KMS-11 (cell line): ENCODE measurements around the gene DHFR2.
"Not testable (repeated sequence)": the region's sequence is repeated elsewhere in the genome, so short reads cannot be mapped to it uniquely, and the experiment has no call there.

Experiments used
- H2AFZ ChIP-seq: fragments of 200-600 bp; sonication (generic); 2 replicates; pipeline ENCODE4 v1.6.1; 2016; ENCODE audit warnings: antibody characterized with exemption, mixed run types, low read depth
- H3K27ac ChIP-seq: fragments of 200-600 bp; sonication (generic); 2 replicates; pipeline ENCODE4 v1.6.1; 2016; ENCODE audit warnings: mild to moderate bottlenecking, mixed run types
- H3K27me3 ChIP-seq: fragments of 200-600 bp; sonication (generic); 2 replicates; pipeline ENCODE4 v1.6.1; 2017; ENCODE audit warnings: mild to moderate bottlenecking, low read depth, mixed run types, moderate library complexity; ENCODE audit not compliant: insufficient read depth
- H3K36me3 ChIP-seq: fragments of 200-600 bp; sonication (generic); 2 replicates; pipeline ENCODE4 v1.6.1; 2017; ENCODE audit warnings: mild to moderate bottlenecking, mixed run types; ENCODE audit not compliant: insufficient read depth
- H3K4me1 ChIP-seq: fragments of 200-600 bp; sonication (generic); 2 replicates; pipeline ENCODE4 v1.6.1; 2016; ENCODE audit warnings: mild to moderate bottlenecking, low read depth, mixed run types; ENCODE audit not compliant: poor library complexity, severe bottlenecking
- H3K4me2 ChIP-seq: fragments of 200-600 bp; sonication (generic); 2 replicates; pipeline ENCODE4 v1.7.0; 2016; ENCODE audit warnings: mild to moderate bottlenecking, mixed run types
- H3K4me3 ChIP-seq: fragments of 200-600 bp; sonication (generic); IDR thresholded peaks from 2 replicates; pipeline ENCODE4 v1.6.1; 2017; ENCODE audit warnings: low read depth, low read length, mixed read lengths; ENCODE audit not compliant: insufficient read depth
- H3K79me2 ChIP-seq: fragments of 200-600 bp; sonication (generic); 2 replicates; pipeline ENCODE4 v1.6.1; 2016; ENCODE audit warnings: low read depth, mixed run types; ENCODE audit not compliant: insufficient read depth
- H3K9ac ChIP-seq: fragments of 200-600 bp; sonication (generic); 2 replicates; pipeline ENCODE4 v1.6.1; 2016; ENCODE audit warnings: mild to moderate bottlenecking, mixed run types
- H4K20me1 ChIP-seq: fragments of 200-600 bp; sonication (generic); 2 replicates; pipeline ENCODE4 v1.6.1; 2016; ENCODE audit warnings: mild to moderate bottlenecking, mixed run types; ENCODE audit not compliant: insufficient read depth
- CTCF ChIP-seq: fragments of 200-600 bp; sonication (generic); conservative IDR thresholded peaks from 2 replicates; pipeline ENCODE4 v1.6.1; 2017; ENCODE audit warnings: low read depth, mild to moderate bottlenecking, antibody characterized with exemption, low read length, moderate library complexity, mixed read lengths

The DHFR2 gene

GRCh38 chr3:94062513-94063404, at the start of gene DHFR2, which contains the start of gene NSUN3:
Gene DHFR2, minus strand, starts transcription at chr3:94062916. Its CDS starts 1,405 bp downstream, at chr3:94061511.
Gene NSUN3, plus strand, starts transcription at chr3:94063061. Its CDS starts 66 bp downstream, at chr3:94063127.
- no peaks in the 10 kb centered on the region for H3K27me3 ChIP-seq
- TF ChIP-seq CTCF = no peak
- H3K36me3 ChIP-seq = no peaks in the 10 kb centered on the region
- peaks cover 12% of the 10 kb centered on the region for H3K4me1 ChIP-seq
- H3K9ac ChIP-seq = peak within 1 kb of the TSS; percentile 91
- H3K4me2 ChIP-seq = peak within 1 kb of the TSS; percentile 74
- no peak within 1 kb of the TSS for H3K4me3 ChIP-seq
- H2AFZ ChIP-seq = peak within 1 kb of the TSS; percentile 86
- H4K20me1 ChIP-seq = no peaks in the 10 kb centered on the region
- H3K79me2 ChIP-seq = peaks cover 9% of the 10 kb centered on the region; the same call in 1 of the 2 replicates
- H3K27ac ChIP-seq = peak within 1 kb of the TSS; percentile 95

- no peak overlapping the region for H3K27ac ChIP-seq
- H4K20me1 ChIP-seq = no peaks in the 10 kb centered on the region
- no peaks in the 10 kb centered on the region for H3K4me1 ChIP-seq
- H3K4me2 ChIP-seq = no peak overlapping the region
- H3K36me3 ChIP-seq = no peaks in the 10 kb centered on the region
- no peak for TF ChIP-seq CTCF
- H3K79me2 ChIP-seq = no peaks in the 10 kb centered on the region
- H3K27me3 ChIP-seq = no peaks in the 10 kb centered on the region
- no peak overlapping the region for H3K4me3 ChIP-seq
- no peak overlapping the region for H3K9ac ChIP-seq
- H2AFZ ChIP-seq = no peak overlapping the region
Measured at GRCh38 chr3:94110854-94111253, 48.1 kb upstream of the DHFR2 start.

GRCh38 chr3:94110232-94110631, 47.5 kb upstream of the DHFR2 start:
- not testable (repeated sequence) for H3K9ac ChIP-seq, H3K4me2 ChIP-seq, H3K4me3 ChIP-seq, H3K27ac ChIP-seq, H2AFZ ChIP-seq, H4K20me1 ChIP-seq, H3K36me3 ChIP-seq, H3K27me3 ChIP-seq, H3K4me1 ChIP-seq, H3K79me2 ChIP-seq

GRCh38 chr3:94106268-94106667, 43.6 kb upstream of the DHFR2 start:
- Histone ChIP-seq H3K4me1 (no peaks in the 10 kb centered on the region), H3K36me3 (no peaks in the 10 kb centered on the region), H3K4me2 (no peak overlapping the region), H3K4me3 (no peak overlapping the region), H3K27me3 (no peaks in the 10 kb centered on the region), H2AFZ (no peak overlapping the region), H3K27ac (no peak overlapping the region), H4K20me1 (no peaks in the 10 kb centered on the region), H3K79me2 (no peaks in the 10 kb centered on the region), H3K9ac (no peak overlapping the region)
- TF ChIP-seq CTCF = no peak

- no peak overlapping the region for H3K27ac ChIP-seq
- H3K27me3 ChIP-seq = no peaks in the 10 kb centered on the region
- H3K4me2 ChIP-seq = no peak overlapping the region
- TF ChIP-seq CTCF = no peak
- H3K4me1 ChIP-seq = no peaks in the 10 kb centered on the region
- H4K20me1 ChIP-seq = no peaks in the 10 kb centered on the region
- H2AFZ ChIP-seq = no peak overlapping the region
- H3K4me3 ChIP-seq = no peak overlapping the region
- H3K9ac ChIP-seq = no peak overlapping the region
- H3K79me2 ChIP-seq = no peaks in the 10 kb centered on the region
- no peaks in the 10 kb centered on the region for H3K36me3 ChIP-seq
Measured at GRCh38 chr3:94101860-94102259, 39.1 kb upstream of the DHFR2 start.
